GM12872 (cell line): ENCODE results near the gene SSH3.

Experiments used
- TF ChIP-seq, protein P1 (sequence below): IDR thresholded peaks from 3 replicates; pipeline ENCODE4 v1.5.1; 2011; ENCODE audit warnings: low read depth, mild to moderate bottlenecking, low read length, moderate library complexity; ENCODE audit not compliant: insufficient read depth

Gene SSH3

DNA sequence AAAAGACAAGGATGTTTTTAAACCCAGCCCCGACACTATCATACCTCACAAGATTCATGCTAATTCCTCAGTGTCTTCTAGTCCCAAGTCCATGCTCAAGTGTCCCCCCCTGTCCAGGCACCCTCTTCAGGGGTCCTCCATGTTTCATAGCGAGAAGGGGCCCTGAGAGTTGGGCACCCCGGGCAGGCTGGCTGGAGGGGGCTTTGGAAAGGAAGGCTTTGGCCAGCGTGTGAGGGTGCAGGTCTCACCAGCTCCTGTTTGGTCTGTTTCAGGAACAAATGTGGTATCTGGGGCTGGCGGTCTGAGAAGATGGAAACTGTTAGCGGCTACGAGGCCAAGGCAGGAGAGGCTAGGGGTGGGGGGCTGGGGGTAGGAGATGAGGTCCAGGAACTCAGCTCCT is 4.5 kb upstream of the SSH3 start:
- TF ChIP-seq, protein P1, sequence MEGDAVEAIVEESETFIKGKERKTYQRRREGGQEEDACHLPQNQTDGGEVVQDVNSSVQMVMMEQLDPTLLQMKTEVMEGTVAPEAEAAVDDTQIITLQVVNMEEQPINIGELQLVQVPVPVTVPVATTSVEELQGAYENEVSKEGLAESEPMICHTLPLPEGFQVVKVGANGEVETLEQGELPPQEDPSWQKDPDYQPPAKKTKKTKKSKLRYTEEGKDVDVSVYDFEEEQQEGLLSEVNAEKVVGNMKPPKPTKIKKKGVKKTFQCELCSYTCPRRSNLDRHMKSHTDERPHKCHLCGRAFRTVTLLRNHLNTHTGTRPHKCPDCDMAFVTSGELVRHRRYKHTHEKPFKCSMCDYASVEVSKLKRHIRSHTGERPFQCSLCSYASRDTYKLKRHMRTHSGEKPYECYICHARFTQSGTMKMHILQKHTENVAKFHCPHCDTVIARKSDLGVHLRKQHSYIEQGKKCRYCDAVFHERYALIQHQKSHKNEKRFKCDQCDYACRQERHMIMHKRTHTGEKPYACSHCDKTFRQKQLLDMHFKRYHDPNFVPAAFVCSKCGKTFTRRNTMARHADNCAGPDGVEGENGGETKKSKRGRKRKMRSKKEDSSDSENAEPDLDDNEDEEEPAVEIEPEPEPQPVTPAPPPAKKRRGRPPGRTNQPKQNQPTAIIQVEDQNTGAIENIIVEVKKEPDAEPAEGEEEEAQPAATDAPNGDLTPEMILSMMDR: no peak

DNA sequence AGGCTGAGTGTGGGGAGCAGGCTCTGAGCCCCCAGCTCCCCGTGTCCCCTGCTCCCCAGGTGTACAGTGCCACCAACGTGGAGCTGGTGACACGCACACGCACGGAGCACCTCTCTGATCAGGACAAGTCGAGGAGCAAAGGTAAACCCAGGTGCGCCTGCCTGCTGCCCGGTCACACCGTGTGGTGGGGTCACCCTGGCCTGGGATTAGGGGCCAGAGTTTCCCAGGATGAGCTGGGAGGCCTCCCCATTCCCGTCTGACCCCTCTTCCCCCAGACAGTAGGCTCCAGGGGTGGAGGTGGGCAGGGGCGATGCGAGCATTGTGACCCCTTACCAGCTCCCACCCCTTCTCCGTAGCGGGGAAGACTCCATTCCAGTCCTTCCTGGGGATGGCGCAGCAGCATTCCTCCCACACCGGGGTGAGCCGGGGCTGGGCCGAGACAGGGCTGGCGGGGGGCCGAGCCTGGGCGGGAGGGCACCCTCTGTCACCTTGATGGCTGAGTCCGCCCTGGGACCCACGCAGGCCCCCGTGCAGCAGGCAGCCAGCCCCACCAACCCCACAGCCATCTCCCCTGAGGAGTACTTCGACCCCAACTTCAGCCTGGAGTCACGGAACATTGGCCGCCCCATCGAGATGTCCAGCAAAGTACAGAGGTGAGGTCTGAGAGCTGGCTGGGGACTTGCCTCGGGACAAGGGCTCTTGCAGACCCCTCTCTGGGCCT is 3.7 kb upstream of the SSH3 start:
- TF ChIP-seq, protein P1: no peak

DNA sequence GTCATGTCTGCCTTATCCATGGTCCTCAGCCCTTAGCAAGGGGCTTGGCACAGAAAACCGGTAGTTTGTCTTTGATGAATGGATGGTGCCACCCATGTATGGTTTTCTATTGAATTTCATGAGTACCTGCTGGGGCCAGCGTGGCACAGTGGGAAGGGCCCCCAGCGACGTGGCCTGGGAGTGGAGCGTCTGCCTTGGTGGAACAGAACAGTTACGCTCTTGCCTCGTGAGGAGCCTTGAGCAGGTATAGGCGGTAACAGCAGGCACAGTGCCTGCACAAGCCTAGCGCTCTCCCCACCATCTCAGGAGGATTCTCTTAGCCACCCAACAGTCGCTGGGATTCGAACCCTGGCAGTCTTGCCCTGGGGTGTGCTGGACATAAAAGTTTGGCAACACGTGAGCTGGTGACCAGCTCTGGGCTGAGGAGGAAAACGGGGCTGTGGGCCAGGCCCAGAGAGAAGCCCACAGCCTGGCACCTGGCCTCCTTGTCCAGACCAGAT is 3.0 kb upstream of the SSH3 start:
- TF ChIP-seq, protein P1: no peak

DNA sequence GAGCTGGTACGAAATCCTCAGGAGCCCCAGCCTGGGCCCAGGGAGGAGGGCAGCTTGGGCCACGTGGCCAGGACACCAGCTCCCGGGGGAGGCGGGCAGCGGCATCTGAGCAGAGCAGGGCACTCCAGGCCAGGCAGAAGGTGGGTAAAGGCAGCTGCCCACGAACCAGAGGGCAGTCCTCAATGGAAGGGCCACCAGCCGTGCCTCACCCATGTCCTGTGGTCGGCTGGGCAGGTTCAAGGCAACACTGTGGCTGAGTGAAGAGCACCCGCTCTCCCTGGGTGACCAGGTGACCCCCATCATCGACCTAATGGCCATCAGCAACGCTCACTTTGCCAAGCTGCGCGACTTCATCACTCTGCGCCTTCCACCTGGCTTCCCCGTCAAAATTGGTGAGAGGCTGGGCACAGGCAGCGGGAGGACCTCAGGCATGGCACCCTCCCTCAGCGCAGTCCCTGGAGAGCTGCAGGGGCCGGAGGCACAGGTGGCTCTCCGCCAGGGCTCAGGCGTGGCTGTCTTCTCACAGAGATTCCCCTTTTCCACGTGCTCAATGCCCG is 2.5 kb upstream of the SSH3 start:
- TF ChIP-seq, protein P1: no peak

DNA sequence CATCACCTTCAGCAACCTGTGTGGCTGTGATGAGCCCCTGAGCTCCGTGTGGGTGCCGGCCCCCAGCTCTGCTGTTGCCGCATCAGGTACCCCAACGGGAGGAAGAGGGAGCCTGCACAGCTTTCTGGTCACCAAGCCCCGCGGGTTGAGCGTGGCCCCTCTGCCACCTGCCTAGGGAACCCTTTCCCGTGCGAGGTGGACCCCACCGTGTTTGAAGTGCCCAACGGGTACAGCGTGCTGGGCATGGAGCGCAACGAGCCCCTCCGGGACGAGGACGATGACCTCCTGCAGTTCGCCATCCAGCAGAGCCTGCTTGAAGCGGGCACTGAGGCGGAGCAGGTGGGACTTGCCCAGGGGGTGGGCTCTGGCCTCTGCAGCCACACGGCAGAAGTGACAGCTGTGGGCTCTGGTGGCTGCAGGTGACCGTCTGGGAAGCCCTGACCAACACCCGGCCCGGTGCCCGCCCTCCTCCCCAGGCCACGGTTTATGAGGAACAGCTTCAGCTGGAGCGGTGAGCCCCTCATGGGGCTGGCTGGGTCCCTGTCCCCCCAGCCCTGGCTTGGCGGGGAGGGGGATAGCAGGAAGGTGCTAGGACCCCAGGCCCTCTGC is 1.9 kb upstream of the SSH3 start:
- TF ChIP-seq, protein P1: no peak

DNA sequence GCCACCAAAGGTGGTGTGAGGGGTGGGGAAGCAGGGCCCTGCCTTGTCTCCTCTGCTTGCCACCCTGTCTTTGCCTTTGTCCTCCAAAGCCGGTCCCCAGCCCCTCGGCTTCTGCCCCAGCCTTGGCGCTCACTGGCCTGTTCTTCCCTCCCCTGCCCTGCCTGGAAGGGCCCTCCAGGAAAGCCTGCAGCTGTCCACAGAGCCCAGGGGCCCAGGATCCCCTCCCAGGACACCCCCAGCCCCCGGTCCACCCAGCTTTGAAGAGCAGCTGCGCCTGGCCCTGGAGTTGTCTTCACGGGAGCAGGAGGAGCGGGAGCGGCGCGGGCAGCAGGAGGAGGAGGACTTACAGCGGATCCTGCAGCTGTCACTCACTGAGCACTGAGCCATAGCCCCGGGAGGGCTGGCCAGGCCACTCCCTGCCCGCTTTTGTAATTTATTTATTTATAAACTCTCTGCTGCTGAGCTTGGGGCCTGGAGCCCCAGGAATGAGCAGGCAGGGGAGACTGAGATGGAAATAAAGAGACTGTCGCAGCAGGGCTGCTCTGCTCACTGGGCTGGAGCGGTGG is 1.3 kb upstream of the SSH3 start:
- TF ChIP-seq, protein P1: no peak

DNA sequence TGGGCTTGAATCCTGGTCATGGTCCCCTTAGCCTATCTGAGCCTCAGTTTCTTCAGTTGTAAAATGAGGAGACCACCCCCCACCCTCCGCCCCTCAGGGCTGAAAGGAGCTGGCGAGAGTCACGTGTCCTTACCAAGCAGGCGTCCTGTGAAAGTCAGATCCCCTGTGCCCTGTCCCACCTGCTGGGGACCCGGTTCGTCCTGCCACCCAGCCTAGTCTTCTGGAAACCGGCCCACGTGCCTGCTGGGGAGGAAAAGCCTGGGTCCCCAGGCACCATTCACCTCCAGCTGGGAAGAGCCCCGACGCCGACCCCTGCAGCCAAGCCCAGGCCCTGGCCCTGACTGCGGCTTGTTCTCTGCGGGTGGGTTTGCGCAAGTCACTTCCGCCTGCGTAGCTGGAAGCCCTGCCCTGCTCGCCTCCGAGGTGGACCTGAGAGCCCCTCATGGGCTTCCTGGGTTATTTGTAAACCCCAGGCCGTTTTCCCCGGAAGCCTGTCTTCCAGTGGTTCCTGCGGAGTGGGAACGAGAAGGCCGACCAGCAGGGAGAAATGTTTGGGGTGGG is 679 bp upstream of the SSH3 start:
- TF ChIP-seq, protein P1: no peak
